A673 (cell line): ENCODE measurements around the gene INCA1. TPM values are rescaled to one million over a fixed set of nuclear protein-coding genes. Genes with fewer than 3 reads are reported as not detected.

Experiments used
- BruUV-seq: library from RNA; stranded (reverse); fragments of 400-500 nt; replicated peaks from 2 replicates; lab custom pipeline; 2021; lab: Mats Ljungman, UMichigan
- CTCF ChIA-PET: fragments of 300-600 bp; sonication (Branson Sonifier 250); formaldehyde crosslinking; loops from one replicate; lab custom pipeline; 2022; ENCODE audit warnings: antibody characterized with exemption; lab: Charles Lee
- POLR2A ChIA-PET: fragments of 300-600 bp; sonication (Branson Sonifier 250); formaldehyde crosslinking; loops from one replicate; lab custom pipeline; 2022; ENCODE audit warnings: antibody characterized with exemption; ENCODE audit not compliant: low non-redundant PET; lab: Charles Lee
- DNase-seq: peaks from one replicate; pipeline ENCODE4 v3.0.0-alpha.2; 2015; ENCODE audit warnings: low spot score
- H3K27ac ChIP-seq: fragments of 200-600 bp; sonication (generic); 2 replicates; pipeline ENCODE4 v1.5.1; 2016; ENCODE audit warnings: mixed run types, low read depth, mild to moderate bottlenecking, mixed read lengths, antibody characterized with exemption, low read length; ENCODE audit not compliant: poor library complexity, severe bottlenecking
- H3K27me3 ChIP-seq: fragments of 200-600 bp; sonication (generic); replicated peaks from 2 replicates; pipeline ENCODE4 v1.6.1; 2017; ENCODE audit warnings: mixed run types, low read depth, mild to moderate bottlenecking, mixed read lengths, antibody characterized with exemption, low read length; ENCODE audit not compliant: insufficient read depth, poor library complexity
- H3K36me3 ChIP-seq: fragments of 200-600 bp; sonication (generic); 2 replicates; pipeline ENCODE4 v1.6.1; 2016; ENCODE audit warnings: mixed run types, mild to moderate bottlenecking, mixed read lengths, antibody characterized with exemption, low read length; ENCODE audit not compliant: insufficient read depth, poor library complexity, severe bottlenecking
- H3K4me1 ChIP-seq: fragments of 200-600 bp; sonication (generic); 2 replicates; pipeline ENCODE4 v1.6.1; 2017; ENCODE audit warnings: mixed run types, mild to moderate bottlenecking, mixed read lengths, antibody characterized with exemption, low read length; ENCODE audit not compliant: insufficient read depth, poor library complexity, severe bottlenecking
- H3K4me3 ChIP-seq: fragments of 200-600 bp; sonication (generic); 2 replicates; pipeline ENCODE4 v1.5.1; 2016; ENCODE audit warnings: low read depth, mixed run types, mild to moderate bottlenecking, mixed read lengths, low read length; ENCODE audit not compliant: poor library complexity, severe bottlenecking
- H3K9me3 ChIP-seq: fragments of 200-600 bp; sonication (generic); 2 replicates; pipeline ENCODE4 v1.6.1; 2016; ENCODE audit warnings: mixed run types, low read depth, mild to moderate bottlenecking, mixed read lengths, antibody characterized with exemption, low read length; ENCODE audit not compliant: poor library complexity, severe bottlenecking
- EZH2 ChIP-seq: fragments of 200-600 bp; sonication (generic); IDR thresholded peaks from 2 replicates; pipeline ENCODE4 v1.6.1; 2017; ENCODE audit warnings: borderline replicate concordance, low read depth, mild to moderate bottlenecking, mixed read lengths, antibody characterized with exemption, low read length; ENCODE audit not compliant: poor library complexity, severe bottlenecking
- intact Hi-C: fragments of 100-400 bp; cut with micrococcal nuclease; formaldehyde crosslinking; loops from one replicate; pipeline ENCODE4 v1.10.0; 2022; ENCODE audit not compliant: unreplicated experiment
- total RNA-seq: library from RNA; stranded (reverse); gene quantifications from 2 replicates; pipeline ENCODE4 v1.2.3, GENCODE V29; 2021
- TF ChIP-seq, protein P1 (sequence below): fragments of 300-800, 200-600 bp; sonication (generic); conservative IDR thresholded peaks from 2 replicates; pipeline ENCODE4 v1.5.1; 2017; ENCODE audit warnings: low read depth, mild to moderate bottlenecking, antibody characterized with exemption, low read length, moderate library complexity, mixed read lengths

INCA1 gene
- total RNA-seq, 1 experiment from 2014 or later, result 0.62 TPM

- POLR2A ChIA-PET, result interaction anchor here (1.0 kb wide), 1 partner anchor 23 kb away, joined by 4 read pairs; no protein-coding TSS in a partner anchor
Measured at GRCh38 chr17:4944163-4944553, 53.2 kb downstream of the INCA1 start.

DNA sequence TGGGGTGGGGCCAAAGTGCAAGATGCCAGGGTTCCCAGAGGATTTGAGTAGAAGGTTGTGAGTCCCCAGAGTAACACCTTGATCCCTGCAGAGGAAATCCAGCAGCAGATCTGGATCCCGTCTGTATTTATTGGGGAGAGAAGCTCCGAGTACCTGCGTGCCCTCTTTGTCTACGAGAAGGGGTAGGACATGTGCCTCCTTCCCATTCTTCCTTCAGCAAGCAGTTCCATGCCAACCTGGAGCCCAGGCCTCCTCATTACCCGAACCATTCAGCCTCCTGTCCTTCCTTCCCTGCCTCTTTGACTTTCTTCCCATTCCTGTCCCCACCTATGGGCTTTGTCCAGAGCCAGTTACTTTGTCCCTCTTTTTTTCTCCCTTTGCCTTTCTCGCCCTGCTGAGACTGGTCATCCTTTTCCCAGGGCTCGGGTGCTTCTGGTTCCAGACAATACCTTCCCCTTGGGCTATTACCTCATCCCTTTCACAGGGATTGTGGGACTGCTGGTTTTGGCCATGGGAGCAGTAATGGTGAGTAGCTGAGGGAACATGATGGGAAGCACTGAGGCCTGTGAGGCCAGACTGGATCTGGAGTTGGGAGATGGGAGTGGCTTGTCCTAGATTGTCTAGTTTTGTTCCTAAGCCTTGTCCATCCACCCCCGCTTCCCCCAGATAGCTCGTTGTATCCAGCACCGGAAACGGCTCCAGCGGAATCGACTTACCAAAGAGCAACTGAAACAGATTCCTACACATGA lies 54.4 kb downstream of the INCA1 start:
- H3K36me3 ChIP-seq, result peaks cover 48% of the 10 kb centered on the region
- no TSS peak for BruUV-seq

More at GRCh38 chr17:4944163-4944553, 53.2 kb downstream of the INCA1 start:
- peaks cover 35% of the 10 kb centered on the region for H3K4me1 ChIP-seq
- peak overlapping the region; percentile 99 for H3K27ac ChIP-seq
- DNase-seq, result no peak
- no peak for TF ChIP-seq EZH2
- TF ChIP-seq, protein P1, sequence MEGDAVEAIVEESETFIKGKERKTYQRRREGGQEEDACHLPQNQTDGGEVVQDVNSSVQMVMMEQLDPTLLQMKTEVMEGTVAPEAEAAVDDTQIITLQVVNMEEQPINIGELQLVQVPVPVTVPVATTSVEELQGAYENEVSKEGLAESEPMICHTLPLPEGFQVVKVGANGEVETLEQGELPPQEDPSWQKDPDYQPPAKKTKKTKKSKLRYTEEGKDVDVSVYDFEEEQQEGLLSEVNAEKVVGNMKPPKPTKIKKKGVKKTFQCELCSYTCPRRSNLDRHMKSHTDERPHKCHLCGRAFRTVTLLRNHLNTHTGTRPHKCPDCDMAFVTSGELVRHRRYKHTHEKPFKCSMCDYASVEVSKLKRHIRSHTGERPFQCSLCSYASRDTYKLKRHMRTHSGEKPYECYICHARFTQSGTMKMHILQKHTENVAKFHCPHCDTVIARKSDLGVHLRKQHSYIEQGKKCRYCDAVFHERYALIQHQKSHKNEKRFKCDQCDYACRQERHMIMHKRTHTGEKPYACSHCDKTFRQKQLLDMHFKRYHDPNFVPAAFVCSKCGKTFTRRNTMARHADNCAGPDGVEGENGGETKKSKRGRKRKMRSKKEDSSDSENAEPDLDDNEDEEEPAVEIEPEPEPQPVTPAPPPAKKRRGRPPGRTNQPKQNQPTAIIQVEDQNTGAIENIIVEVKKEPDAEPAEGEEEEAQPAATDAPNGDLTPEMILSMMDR, result no peak
- H3K36me3 ChIP-seq, result peaks cover 41% of the 10 kb centered on the region
- no peaks in the 10 kb centered on the region for H3K9me3 ChIP-seq
- intact Hi-C loops, result no loop called here
- no TSS peak for BruUV-seq
- no peaks in the 10 kb centered on the region for H3K27me3 ChIP-seq
- CTCF ChIA-PET, result no interaction called here
- no peak overlapping the region for H3K4me3 ChIP-seq

DNA sequence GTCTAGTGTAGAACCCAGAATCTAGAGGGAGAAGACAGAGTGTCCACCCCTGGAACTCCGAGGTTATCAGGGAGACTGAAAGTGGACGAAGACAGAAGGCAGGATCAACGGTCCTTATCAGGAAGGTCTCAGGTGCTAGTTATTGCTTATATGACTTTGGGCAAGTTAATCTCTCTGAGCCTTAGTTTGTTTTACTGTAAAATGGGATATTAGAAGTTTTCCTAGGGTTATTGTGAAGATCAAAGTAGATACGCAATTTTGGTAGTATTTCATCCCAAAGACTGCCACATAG lies 56.1 kb downstream of the INCA1 start:
- POLR2A ChIA-PET, result no interaction called here
- H3K9me3 ChIP-seq, result no peaks in the 10 kb centered on the region
- no peaks in the 10 kb centered on the region for H3K27me3 ChIP-seq
- H3K4me3 ChIP-seq, result peak overlapping the region; percentile 75
- H3K4me1 ChIP-seq, result peaks cover 36% of the 10 kb centered on the region
- peaks cover 52% of the 10 kb centered on the region for H3K36me3 ChIP-seq
- no TSS peak for BruUV-seq
- H3K27ac ChIP-seq, result peak overlapping the region; percentile 94
- no peak for DNase-seq
- CTCF ChIA-PET, result no interaction called here
- no peak for TF ChIP-seq EZH2
- TF ChIP-seq, protein P1, result no peak
- intact Hi-C loops, result no loop called here

More for the DNA sequence above, 54.4 kb downstream of the INCA1 start:
- intact Hi-C loops, result no loop called here
- peak overlapping the region; percentile 99 for H3K27ac ChIP-seq
- H3K4me1 ChIP-seq, result peaks cover 41% of the 10 kb centered on the region
- no peak overlapping the region for H3K4me3 ChIP-seq
- H3K27me3 ChIP-seq, result no peaks in the 10 kb centered on the region
- no peak for DNase-seq
- CTCF ChIA-PET, result no interaction called here
- no peaks in the 10 kb centered on the region for H3K9me3 ChIP-seq
- TF ChIP-seq, protein P1, result no peak
- TF ChIP-seq EZH2, result no peak
- POLR2A ChIA-PET, result no interaction called here
